HG03060 (cell line): ENCODE measurements around the gene FSIP1.
A peak's percentile ranks its signal among the peaks of the same experiment; 100 is the strongest.
"Not testable (repeated sequence)": the region's sequence is repeated elsewhere in the genome, so short reads cannot be mapped to it uniquely, and the experiment has no call there.

Experiments
- ATAC-seq: cut with Tn5 transposase; IDR thresholded peaks from one replicate; pipeline ENCODE4 v1.9.1; 2021; ENCODE audit warnings: low read depth, moderate number of reproducible peaks; ENCODE audit not compliant: unreplicated experiment

FSIP1 gene

DNA sequence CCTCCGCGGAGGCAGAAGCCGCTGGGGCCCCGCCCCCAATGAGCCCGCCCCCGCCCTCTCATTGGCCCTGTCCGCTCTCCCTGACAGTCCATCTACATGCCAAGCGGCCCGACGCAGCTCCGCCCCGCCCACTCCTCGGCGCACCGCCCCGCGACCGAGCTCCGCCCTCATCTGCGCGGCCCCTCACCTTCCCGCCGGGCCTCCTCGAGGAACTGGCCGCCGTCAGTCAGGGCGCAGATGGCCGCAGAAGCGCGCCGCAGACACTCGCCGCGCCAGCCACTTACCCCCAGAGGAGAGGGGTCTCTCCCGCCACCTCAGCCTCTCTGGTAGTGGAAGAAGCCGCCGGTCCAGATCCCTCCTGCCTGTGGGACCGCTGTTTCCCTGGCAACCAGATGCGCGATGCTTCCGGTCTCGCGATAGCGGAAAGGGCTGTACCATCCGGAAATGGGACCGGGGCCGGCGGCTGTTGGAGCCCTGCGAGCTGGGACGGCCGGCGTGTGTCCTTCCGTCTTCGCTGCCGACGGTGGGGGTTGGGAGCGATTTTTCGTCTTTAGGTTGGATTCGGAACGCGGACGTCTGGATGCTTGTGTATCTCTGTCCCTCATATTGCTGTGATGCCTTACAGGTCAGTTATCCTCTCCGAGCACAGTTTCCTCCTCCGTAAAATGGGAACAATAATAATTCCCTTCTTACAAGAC is at the start of gene FSIP1:
FSIP1 (minus strand) TSS at position 401 of the 698 bp plus-strand sequence. CDS start 6,317 bp downstream, outside the sequence.
- peak; percentile 93 for ATAC-seq

- no peak for ATAC-seq
Measured at GRCh38 chr15:39830166-39830565, 47.5 kb upstream of the FSIP1 start.

DNA sequence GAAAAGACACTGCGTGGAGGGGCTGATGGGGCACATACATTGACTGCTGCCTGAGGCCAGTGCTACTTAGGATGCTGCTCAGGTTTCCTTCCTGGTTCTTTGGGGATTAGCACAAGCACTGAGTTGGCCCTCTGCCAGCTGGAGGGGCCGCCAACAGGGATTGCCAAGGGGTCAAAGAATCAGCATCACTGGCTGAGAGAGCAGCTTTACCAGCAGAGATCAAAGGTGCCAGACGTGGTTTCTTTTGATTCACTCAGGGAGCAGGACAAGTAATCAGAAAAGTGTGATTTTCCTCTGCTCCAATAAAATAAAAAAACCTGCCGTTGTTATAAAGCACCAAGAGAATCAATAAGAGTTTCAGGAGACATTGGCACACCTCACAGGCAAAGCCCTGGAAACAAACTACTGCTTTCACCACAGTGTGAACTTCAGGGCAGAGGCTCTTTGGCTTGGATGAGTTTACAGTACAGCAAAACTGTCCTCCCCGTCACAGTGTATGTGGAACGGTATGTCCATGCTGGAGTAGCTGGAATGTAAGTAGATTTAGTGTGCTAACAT is 45.8 kb upstream of the FSIP1 start:
- ATAC-seq = no peak

- ATAC-seq = no peak
Measured at GRCh38 chr15:39826975-39827374, 44.3 kb upstream of the FSIP1 start.

GRCh38 chr15:39823634-39824033 is 41.0 kb upstream of the FSIP1 start:
- no peak for ATAC-seq

DNA sequence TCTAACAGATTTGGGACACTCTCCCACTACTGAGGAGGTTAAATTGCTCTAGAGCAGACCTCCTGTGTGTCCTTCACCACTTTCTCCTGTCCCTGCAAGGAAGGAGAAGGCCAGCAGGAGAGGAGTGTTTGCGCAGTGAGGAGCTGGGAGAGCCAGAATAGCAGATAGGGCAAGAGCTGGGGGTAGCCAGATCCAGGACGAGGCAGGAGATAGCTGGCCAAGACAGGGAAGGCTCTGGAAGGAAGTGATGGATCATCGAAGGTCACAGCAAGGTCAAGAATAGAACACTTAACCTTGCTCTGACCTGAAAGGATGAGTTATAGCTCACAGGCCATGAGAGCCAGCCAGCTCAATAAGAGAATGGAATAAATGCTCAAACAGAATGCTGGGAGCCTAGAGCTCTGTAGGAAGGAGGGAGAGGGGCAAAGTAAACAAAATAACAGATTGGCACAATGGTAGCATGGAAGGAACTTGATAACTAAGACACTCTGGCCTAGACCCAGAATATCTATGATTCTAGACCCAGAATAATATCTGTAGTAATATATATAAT is 37.5 kb upstream of the FSIP1 start:
- ATAC-seq = no peak

GRCh38 chr15:39819533-39819932 is 36.9 kb upstream of the FSIP1 start:
- no peak for ATAC-seq

DNA sequence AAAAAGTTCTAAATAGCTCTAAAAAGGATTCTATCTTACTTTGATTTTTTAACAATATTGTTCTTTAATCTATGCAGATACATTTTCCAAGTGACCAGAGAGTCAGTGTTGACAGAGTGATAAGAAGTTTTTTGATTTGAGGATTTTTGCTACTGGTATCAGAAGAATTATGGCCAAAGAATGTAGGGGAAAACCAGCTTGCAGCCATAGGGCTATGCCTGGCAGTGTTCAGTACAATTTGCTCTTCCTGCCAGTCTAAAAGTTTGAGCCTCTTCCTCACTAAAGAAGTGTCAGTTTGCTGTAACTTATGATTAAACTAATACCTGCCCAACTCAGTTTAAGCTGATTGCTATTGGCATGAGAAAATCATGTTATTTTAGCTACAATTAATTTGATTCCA is 35.3 kb upstream of the FSIP1 start:
- no peak for ATAC-seq

- ATAC-seq = no peak
Measured at GRCh38 chr15:39814489-39814888, 31.8 kb upstream of the FSIP1 start.

DNA sequence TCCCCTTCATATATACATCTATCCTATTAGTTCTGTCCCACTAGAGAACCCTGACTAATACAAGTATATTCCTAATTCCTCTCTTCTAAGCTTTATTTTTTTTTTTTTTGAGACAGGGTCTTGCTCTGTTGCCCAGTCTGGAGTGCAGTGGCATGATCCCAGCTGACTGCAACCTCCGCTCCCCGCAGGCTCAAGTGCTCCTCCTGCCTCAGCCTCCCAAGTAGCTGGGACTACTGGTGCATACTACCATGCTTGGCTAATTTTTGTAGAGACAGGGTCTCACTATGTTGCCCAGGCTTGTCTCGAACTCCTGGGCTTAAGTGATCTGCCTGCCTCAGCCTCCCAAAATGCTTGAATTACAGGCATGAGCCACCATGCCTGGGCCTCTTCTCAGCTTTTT is 30.0 kb upstream of the FSIP1 start:
- not testable (repeated sequence) for ATAC-seq

DNA sequence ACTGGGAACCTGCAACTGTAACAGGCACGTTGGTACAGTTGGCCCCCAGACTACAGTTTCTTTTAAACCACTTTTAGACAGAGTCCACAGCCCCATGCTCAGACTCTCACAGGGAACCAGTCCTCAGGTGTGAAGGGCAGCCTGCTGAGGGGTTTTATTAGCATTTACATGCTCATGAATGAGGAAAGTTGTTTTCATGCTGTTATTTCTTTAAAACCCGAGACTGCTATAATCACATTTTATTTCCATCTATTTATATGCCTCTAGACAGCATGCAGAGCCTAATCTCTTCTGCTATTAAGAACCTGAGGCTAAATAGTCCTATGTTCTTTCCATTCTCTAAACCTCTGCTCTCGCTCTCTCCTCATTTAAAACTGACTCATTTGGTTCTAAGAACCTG is 26.3 kb upstream of the FSIP1 start:
- no peak for ATAC-seq

- ATAC-seq = no peak
Measured at GRCh38 chr15:39807791-39808190, 25.1 kb upstream of the FSIP1 start.

GRCh38 chr15:39804026-39804425 is 21.4 kb upstream of the FSIP1 start:
- no peak for ATAC-seq

DNA sequence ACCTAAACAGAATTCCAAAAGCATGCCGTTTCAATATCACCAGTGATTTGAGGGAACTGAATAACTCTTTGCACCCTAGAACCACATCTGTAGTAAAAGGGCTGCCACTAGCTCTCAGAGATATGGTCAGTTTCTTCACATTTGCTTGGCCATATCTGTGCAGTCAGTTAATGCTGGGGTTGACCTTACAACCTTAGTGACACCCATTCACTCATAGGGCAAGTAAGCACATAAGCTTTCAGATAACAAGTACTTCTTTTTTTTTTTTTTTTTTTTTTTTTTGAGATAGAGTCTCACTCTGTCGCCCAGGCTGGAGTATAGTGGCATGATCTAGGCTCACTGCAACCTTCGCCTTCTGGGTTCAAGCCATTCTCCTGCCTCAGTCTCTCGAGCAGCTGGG is 20.4 kb upstream of the FSIP1 start:
- no peak for ATAC-seq

DNA sequence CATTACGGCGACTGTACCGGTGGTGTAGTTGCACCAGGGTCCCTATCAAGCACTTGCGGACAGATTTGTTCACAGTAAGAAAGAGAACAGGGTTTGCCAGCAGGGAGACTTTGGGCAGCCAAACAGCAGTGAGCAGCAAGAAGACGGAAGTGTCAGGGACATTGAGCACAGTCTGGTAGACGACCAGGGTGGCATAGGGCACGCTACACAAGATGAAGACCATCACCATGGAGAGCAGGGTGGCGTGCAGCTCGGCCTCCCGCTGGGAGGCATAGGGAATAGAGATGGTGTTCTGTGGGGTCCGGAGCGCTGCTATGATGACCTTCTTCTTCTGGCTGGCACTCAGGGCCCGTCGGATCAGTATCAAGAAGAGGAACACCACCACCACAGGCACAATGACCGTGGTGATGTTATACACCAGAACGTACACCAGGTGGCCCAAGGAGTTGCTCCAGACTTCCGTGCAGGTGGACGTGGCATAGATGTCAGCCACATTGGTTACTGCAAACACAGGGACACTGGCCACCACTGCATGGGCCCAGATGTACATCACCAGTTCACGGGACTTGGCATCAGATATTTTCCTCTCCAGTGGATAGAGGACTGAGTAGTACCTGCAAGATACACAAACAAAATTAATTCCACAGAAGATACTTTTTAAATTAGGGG is 19.1 kb upstream of the FSIP1 start:
- ATAC-seq = no peak

GRCh38 chr15:39799552-39800011 is 16.9 kb upstream of the FSIP1 start:
- ATAC-seq = no peak

GRCh38 chr15:39798382-39798781 is 15.7 kb upstream of the FSIP1 start:
- ATAC-seq = no peak

DNA sequence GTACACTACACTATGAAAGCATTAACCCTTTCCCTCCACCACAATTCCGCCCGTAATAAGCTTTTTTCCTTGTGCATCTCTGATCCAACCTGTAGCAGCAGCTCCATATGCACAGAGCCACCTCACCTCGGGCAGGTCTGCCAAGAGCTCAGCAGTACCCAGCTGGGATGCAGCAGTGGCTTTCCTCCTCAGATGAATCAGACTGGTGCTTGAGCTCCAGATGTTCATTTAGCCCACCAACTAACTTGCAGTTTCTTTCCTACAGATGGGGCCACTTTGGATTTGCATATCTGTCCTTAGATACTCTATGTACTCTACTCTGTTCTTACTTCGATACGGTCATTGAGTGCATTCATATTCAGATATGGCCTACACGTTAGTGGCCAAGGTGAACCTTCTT is 14.8 kb upstream of the FSIP1 start:
- no peak for ATAC-seq

DNA sequence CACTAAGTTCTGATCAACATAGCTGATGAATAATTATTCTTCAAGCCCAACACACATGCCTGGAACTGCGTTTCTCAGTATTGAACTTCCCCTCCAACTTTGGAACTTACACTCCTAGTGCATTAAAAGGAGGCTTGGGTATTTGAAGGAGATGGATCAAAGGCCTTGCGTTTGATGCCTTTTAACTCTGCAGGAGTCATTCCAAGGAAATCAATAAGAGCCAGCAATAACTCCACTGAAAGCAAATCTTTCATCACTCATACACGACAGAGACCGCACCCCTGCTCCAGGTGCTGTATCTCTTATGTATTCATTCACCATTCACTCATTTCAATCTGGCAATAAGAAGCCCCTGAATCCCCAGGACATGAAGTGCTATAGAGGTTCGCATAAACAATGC is 14.0 kb upstream of the FSIP1 start:
- no peak for ATAC-seq

GRCh38 chr15:39795486-39795885 is 12.8 kb upstream of the FSIP1 start:
- no peak for ATAC-seq

- no peak for ATAC-seq
Measured at GRCh38 chr15:39794954-39795353, 12.3 kb upstream of the FSIP1 start.

DNA sequence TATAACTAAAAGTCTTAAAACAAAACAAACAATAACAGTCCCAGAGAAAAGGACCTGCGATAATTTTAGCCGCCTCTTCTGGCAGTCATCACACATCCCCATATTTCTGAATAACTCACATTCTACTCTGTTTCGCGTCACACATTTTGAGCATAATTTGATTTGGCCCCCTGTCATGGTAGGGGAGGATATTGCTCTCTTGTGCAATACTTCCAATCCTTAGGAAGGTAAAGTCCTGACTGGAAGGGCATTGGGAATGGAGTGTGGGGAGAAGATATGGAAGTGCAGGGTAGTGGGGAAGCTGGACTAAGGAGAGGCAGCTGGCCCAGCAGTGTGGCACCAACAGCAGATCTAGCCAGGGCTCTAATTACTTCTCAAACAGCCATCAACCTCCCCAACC is 11.3 kb upstream of the FSIP1 start:
- no peak for ATAC-seq
